OCI-M1 (cell line): Measurements from ENCODE around the gene EMILIN1.

Source experiments
- DNase-seq: peaks from one replicate; lab custom pipeline; 2025; lab: John Stamatoyannopoulos, UW

EMILIN1 gene

GRCh38 chr2:27078267-27079194 is at the start of gene EMILIN1:
EMILIN1 (plus strand) TSS chr2:27078615; CDS start chr2:27079066, 451 bp downstream.
- no peak for DNase-seq

GRCh38 chr2:27029051-27029450 is 49.4 kb upstream of the EMILIN1 start:
- DNase-seq = no peak

- DNase-seq = peak; percentile 90
These were observed 45.7 kb upstream of the EMILIN1 start, which contains the start of gene TMEM214 for GRCh38 chr2:27032495-27033252. TMEM214 (plus strand) TSS chr2:27032965; CDS start chr2:27033016, 51 bp downstream.

GRCh38 chr2:27033253-27033852 is 45.1 kb upstream of the EMILIN1 start:
- DNase-seq = no peak

- DNase-seq = no peak
These were observed 40.4 kb upstream of the EMILIN1 start for GRCh38 chr2:27038012-27038411.

GRCh38 chr2:27038631-27039339 is 39.6 kb upstream of the EMILIN1 start:
- no peak for DNase-seq

GRCh38 chr2:27039426-27039825 is 39.0 kb upstream of the EMILIN1 start:
- no peak for DNase-seq

GRCh38 chr2:27039871-27040270 is 38.5 kb upstream of the EMILIN1 start:
- no peak for DNase-seq

- no peak for DNase-seq
These were observed 38.1 kb upstream of the EMILIN1 start for GRCh38 chr2:27040282-27040681.

- DNase-seq = no peak
These were observed 36.7 kb upstream of the EMILIN1 start for GRCh38 chr2:27041752-27042151.

- no peak for DNase-seq
These were observed 36.2 kb upstream of the EMILIN1 start for GRCh38 chr2:27042159-27042661.

GRCh38 chr2:27042985-27043634 is 35.3 kb upstream of the EMILIN1 start:
- DNase-seq = no peak

GRCh38 chr2:27049422-27050280 is 28.8 kb upstream of the EMILIN1 start:
- DNase-seq = no peak

- peak; percentile 99 for DNase-seq
These were observed 28.0 kb upstream of the EMILIN1 start for GRCh38 chr2:27050281-27050995.

GRCh38 chr2:27050996-27051901 is 27.2 kb upstream of the EMILIN1 start, which contains the start of gene AGBL5:
AGBL5 (plus strand) TSS chr2:27051668; CDS start chr2:27052959, 1,291 bp downstream.
- DNase-seq = peak; percentile 99

- DNase-seq = peak; percentile 56
These were observed 26.3 kb upstream of the EMILIN1 start for GRCh38 chr2:27051902-27052645.

GRCh38 chr2:27053321-27053720 is 25.1 kb upstream of the EMILIN1 start:
- DNase-seq = no peak
